Naive thymus-derived CD4-positive, alpha-beta T cell (primary cell): ENCODE data around the gene NELL2. TPM values are rescaled to one million over a fixed set of nuclear protein-coding genes. Genes with fewer than 3 reads are reported as not detected.
A peak's percentile ranks its signal among the peaks of the same experiment; 100 is the strongest.

Experiments
- ATAC-seq: fragments of 150-1000 bp; cut with Tn5 transposase; 2 replicates; pipeline ENCODE4 v1.10.0; 2021; ENCODE audit warnings: mild to moderate bottlenecking, moderate library complexity
- CTCF ChIA-PET: fragments of 350-600 bp; sonication (Branson Sonifier 250); formaldehyde crosslinking; loops from one replicate; lab custom pipeline; 2021; ENCODE audit warnings: antibody characterized with exemption; lab: Charles Lee
- POLR2A ChIA-PET: fragments of 350-600 bp; sonication (Branson Sonifier 250); formaldehyde crosslinking; loops from one replicate; lab custom pipeline; 2021; ENCODE audit warnings: antibody characterized with exemption, inconsistent platforms; lab: Charles Lee
- DNase-seq, 9 donors: peaks; one replicate each; pipeline versions ENCODE4 v3.0.0 to v3.0.0-alpha.2; 2020 to 2022; ENCODE audit warnings: mixed read lengths in 1 of 9
- H3K27ac ChIP-seq: one replicate; pipeline ENCODE4 v1.7.0; 2013; ENCODE audit warnings: mild to moderate bottlenecking, low read depth, low read length, moderate library complexity
- H3K27me3 ChIP-seq, 2 donors: one replicate each; pipeline ENCODE4 v1.7.0; 2013; ENCODE audit warnings: low read length in 2 of 2, mild to moderate bottlenecking in 2 of 2, moderate library complexity in 2 of 2; ENCODE audit not compliant: control insufficient read depth in 2 of 2, insufficient read depth in 2 of 2
- H3K36me3 ChIP-seq, 3 experiments: 1 replicate in 2 of 3; 2 replicates in 1 of 3; pipeline ENCODE4 v1.7.0; 2013; ENCODE audit warnings: low read length in 3 of 3, mild to moderate bottlenecking in 3 of 3, moderate library complexity in 1 of 3; ENCODE audit not compliant: insufficient read depth in 3 of 3, control insufficient read depth in 2 of 3
- H3K4me1 ChIP-seq, 2 donors: one replicate each; pipeline ENCODE4 v1.7.0; 2013; ENCODE audit warnings: low read length in 2 of 2, mild to moderate bottlenecking in 2 of 2, moderate library complexity in 1 of 2; ENCODE audit not compliant: control insufficient read depth in 2 of 2, insufficient read depth in 2 of 2
- H3K4me3 ChIP-seq: 2 replicates; pipeline ENCODE4 v1.7.0; 2013; ENCODE audit warnings: mild to moderate bottlenecking, low read length
- H3K9me3 ChIP-seq, 3 experiments: 1 replicate in 2 of 3; 2 replicates in 1 of 3; pipeline ENCODE4 v1.7.0; 2013; ENCODE audit warnings: low read length in 3 of 3; ENCODE audit not compliant: control insufficient read depth in 2 of 3
- H3K27ac Mint-ChIP-seq, 9 donors: one replicate each; pipeline ENCODE4 v1.8.0; 2020 to 2022; ENCODE audit warnings: mixed read lengths in 9 of 9, mild to moderate bottlenecking in 8 of 9, moderate library complexity in 5 of 9, inconsistent platforms in 2 of 9
- H3K27me3 Mint-ChIP-seq, 5 donors: one replicate each; pipeline ENCODE4 v1.8.0; 2021 to 2022; ENCODE audit warnings: mixed read lengths in 5 of 5, mild to moderate bottlenecking in 1 of 5
- H3K36me3 Mint-ChIP-seq, 5 donors: one replicate each; pipeline ENCODE4 v1.8.0; 2020 to 2022; ENCODE audit warnings: mixed read lengths in 5 of 5, mild to moderate bottlenecking in 3 of 5, inconsistent platforms in 1 of 5
- H3K4me1 Mint-ChIP-seq, 7 donors: one replicate each; pipeline ENCODE4 v1.8.0; 2020 to 2022; ENCODE audit warnings: mixed read lengths in 7 of 7, mild to moderate bottlenecking in 3 of 7, inconsistent platforms in 1 of 7
- H3K4me3 Mint-ChIP-seq, 10 donors: one replicate each; pipeline ENCODE4 v1.8.0; 2020 to 2022; ENCODE audit warnings: mild to moderate bottlenecking in 10 of 10, mixed read lengths in 10 of 10, moderate library complexity in 6 of 10, inconsistent platforms in 2 of 10
- H3K9me3 Mint-ChIP-seq, 11 donors: one replicate each; pipeline ENCODE4 v1.8.0; 2020 to 2022; ENCODE audit warnings: mixed read lengths in 11 of 11, mild to moderate bottlenecking in 4 of 11, inconsistent platforms in 1 of 11, moderate library complexity in 1 of 11
- intact Hi-C, 2 donors: fragments of 100-400 bp; cut with micrococcal nuclease; formaldehyde crosslinking; loops; one replicate each; pipeline ENCODE4 v1.15.1; 2023
- polyA plus RNA-seq, 2 donors: library from polyadenylated mRNA; unstranded; fragments of 300-500 nt; fragmentation: Illumina TruSeq; gene quantifications; one replicate each; pipeline ENCODE4 v1.2.3, GENCODE V29; 2021
- total RNA-seq, 6 experiments: library from RNA in 5 of 6; stranded (reverse) in 5 of 6; gene quantifications; 1 replicate in 5 of 6; 2 replicates in 1 of 6; pipeline ENCODE4 v1.2.3 and lab custom pipeline; 2021 to 2026

The NELL2 gene
- total and polyA plus RNA-seq, 7 experiments from 2014 or later = 60.9 to 414 (median 228) TPM

- CTCF ChIA-PET = interaction anchor here (1.2 kb wide), 1 partner anchor 29 kb away, joined by 3 read pairs; no protein-coding TSS in a partner anchor
- no peak overlapping the region for H3K4me3 ChIP-seq
- no peaks in the 10 kb centered on the region for H3K9me3 ChIP-seq
- Mint-ChIP-seq H3K27ac (peak overlapping the region in 1 of 9 donors; percentile 61), H3K27me3 (no peaks in the 10 kb centered on the region), H3K4me1 (peaks cover 0 to 33% (median 12%) of the 10 kb centered on the region in 7 donors), H3K9me3 (peaks cover 0 to 3% (median 0%) of the 10 kb centered on the region in 11 donors), H3K4me3 (peak overlapping the region in 2 of 10 donors; percentile 4 to 27), H3K36me3 (peaks cover 0 to 23% (median 2%) of the 10 kb centered on the region in 5 donors)
- intact Hi-C loops = no loop called here
- ATAC-seq (no peak), DNase-seq (no peak)
- H3K27me3 ChIP-seq = no peaks in the 10 kb centered on the region
- H3K4me1 ChIP-seq = no peaks in the 10 kb centered on the region
- H3K36me3 ChIP-seq = no peaks in the 10 kb centered on the region
- POLR2A ChIA-PET = no interaction called here
- H3K27ac ChIP-seq = no peak overlapping the region
Observed at GRCh38 chr12:44804068-44804467, 72.0 kb downstream of the NELL2 start.

GRCh38 chr12:44795970-44796369 lies 80.1 kb downstream of the NELL2 start:
- Histone ChIP-seq H3K27me3 (no peaks in the 10 kb centered on the region), H3K9me3 (no peaks in the 10 kb centered on the region), H3K27ac (no peak overlapping the region), H3K4me1 (no peaks in the 10 kb centered on the region), H3K4me3 (no peak overlapping the region), H3K36me3 (no peaks in the 10 kb centered on the region)
- Mint-ChIP-seq H3K4me3 (no peak overlapping the region), H3K27me3 (no peaks in the 10 kb centered on the region), H3K27ac (peak overlapping the region in 1 of 9 donors; percentile 16), H3K36me3 (peaks cover 0 to 27% (median 6%) of the 10 kb centered on the region in 5 donors), H3K9me3 (peaks cover 0 to 7% (median 0%) of the 10 kb centered on the region in 11 donors), H3K4me1 (peaks cover 0 to 44% (median 17%) of the 10 kb centered on the region in 7 donors)
- ChIA-PET POLR2A (no interaction called here), CTCF (no interaction called here)
- intact Hi-C loops = no loop called here
- no peak for ATAC-seq
- no peak for DNase-seq

- Histone ChIP-seq H3K4me3 (no peak overlapping the region), H3K36me3 (no peaks in the 10 kb centered on the region), H3K9me3 (no peaks in the 10 kb centered on the region), H3K27me3 (no peaks in the 10 kb centered on the region), H3K27ac (no peak overlapping the region), H3K4me1 (no peaks in the 10 kb centered on the region)
- intact Hi-C loops = no loop called here
- ATAC-seq (no peak), DNase-seq (no peak)
- peak overlapping the region in 3 of 9 donors; percentile 8 to 72 (median 33) for H3K27ac Mint-ChIP-seq
- H3K36me3 Mint-ChIP-seq = peaks cover 4 to 67% (median 36%) of the 10 kb centered on the region in 5 donors
- peaks cover 0 to 17% (median 7%) of the 10 kb centered on the region in 11 donors for H3K9me3 Mint-ChIP-seq
- CTCF ChIA-PET = interaction anchor here (1.2 to 1.9 kb wide), 2 partner anchors 23 to 86 kb away, joined by 3 to 6 read pairs; no protein-coding TSS in a partner anchor
- H3K27me3 Mint-ChIP-seq = no peaks in the 10 kb centered on the region
- H3K4me1 Mint-ChIP-seq = peaks cover 0 to 78% (median 55%) of the 10 kb centered on the region in 7 donors
- POLR2A ChIA-PET = interaction anchor here (0.7 to 1.3 kb wide), 2 partner anchors 87 to 88 kb away, joined by 3 read pairs; partner anchors contain the start of gene NELL2
- no peak overlapping the region for H3K4me3 Mint-ChIP-seq
Observed at GRCh38 chr12:44788731-44789130, 87.4 kb downstream of the NELL2 start.

- no peak overlapping the region for H3K4me3 Mint-ChIP-seq
- ChIA-PET CTCF (interaction anchor here (1.1 to 3.3 kb wide), 2 partner anchors 94 to 150 kb away, joined by 3 to 12 read pairs; no protein-coding TSS in a partner anchor), POLR2A (interaction anchor here (1.7 kb wide), 1 partner anchor 96 kb away, joined by 5 read pairs; the partner anchor contains the start of gene NELL2)
- Histone ChIP-seq H3K27ac (no peak overlapping the region), H3K27me3 (no peaks in the 10 kb centered on the region), H3K4me1 (no peaks in the 10 kb centered on the region), H3K4me3 (no peak overlapping the region), H3K36me3 (no peaks in the 10 kb centered on the region), H3K9me3 (no peaks in the 10 kb centered on the region)
- intact Hi-C loops = no loop called here
- H3K9me3 Mint-ChIP-seq = peaks cover 0 to 33% (median 10%) of the 10 kb centered on the region in 11 donors
- H3K36me3 Mint-ChIP-seq = peaks cover 3 to 48% (median 26%) of the 10 kb centered on the region in 5 donors
- DNase-seq = no peak
- no peak for ATAC-seq
- peaks cover 0 to 5% (median 0%) of the 10 kb centered on the region in 5 donors for H3K27me3 Mint-ChIP-seq
- peaks cover 6 to 44% (median 27%) of the 10 kb centered on the region in 7 donors for H3K4me1 Mint-ChIP-seq
- peak overlapping the region in 4 of 9 donors; percentile 16 to 71 (median 36) for H3K27ac Mint-ChIP-seq
Observed at GRCh38 chr12:44780221-44780790, 95.8 kb downstream of the NELL2 start.

- intact Hi-C loops = loop anchor here (5.0 to 10.0 kb wide), 2 partner anchors 33 to 765 kb away; no protein-coding TSS in a partner anchor
- H3K4me3 Mint-ChIP-seq = no peak overlapping the region
Observed at GRCh38 chr12:44779766-44780165, 96.3 kb downstream of the NELL2 start.

GRCh38 chr12:44778863-44779262 lies 97.3 kb downstream of the NELL2 start:
- Histone ChIP-seq H3K27me3 (no peaks in the 10 kb centered on the region), H3K27ac (no peak overlapping the region), H3K4me3 (no peak overlapping the region), H3K36me3 (no peaks in the 10 kb centered on the region), H3K9me3 (no peaks in the 10 kb centered on the region), H3K4me1 (no peaks in the 10 kb centered on the region)
- DNase-seq = no peak
- Mint-ChIP-seq H3K4me1 (peaks cover 4 to 36% (median 15%) of the 10 kb centered on the region in 7 donors), H3K27ac (no peak overlapping the region), H3K9me3 (peaks cover 0 to 33% (median 5%) of the 10 kb centered on the region in 11 donors), H3K36me3 (peaks cover 0 to 42% (median 16%) of the 10 kb centered on the region in 5 donors), H3K4me3 (no peak overlapping the region), H3K27me3 (peaks cover 0 to 5% (median 0%) of the 10 kb centered on the region in 5 donors)
- ChIA-PET CTCF (no interaction called here), POLR2A (no interaction called here)
- intact Hi-C loops = loop anchor here (5.0 to 10.0 kb wide), 2 partner anchors 33 to 764 kb away; no protein-coding TSS in a partner anchor
- ATAC-seq = no peak

More at GRCh38 chr12:44779766-44780165, 96.3 kb downstream of the NELL2 start:
- H3K36me3 ChIP-seq = no peaks in the 10 kb centered on the region
- Mint-ChIP-seq H3K27me3 (peaks cover 0 to 5% (median 0%) of the 10 kb centered on the region in 5 donors), H3K4me1 (peaks cover 5 to 44% (median 23%) of the 10 kb centered on the region in 7 donors), H3K27ac (peak overlapping the region in 3 of 9 donors; percentile 25 to 71 (median 48)), H3K9me3 (peaks cover 0 to 33% (median 10%) of the 10 kb centered on the region in 11 donors), H3K36me3 (peaks cover 3 to 43% (median 21%) of the 10 kb centered on the region in 5 donors)
- DNase-seq (no peak), ATAC-seq (no peak)
- CTCF ChIA-PET = interaction anchor here (3.3 kb wide), 1 partner anchor 95 kb away, joined by 12 read pairs; no protein-coding TSS in a partner anchor
- no peak overlapping the region for H3K4me3 ChIP-seq
- no peaks in the 10 kb centered on the region for H3K27me3 ChIP-seq
- H3K9me3 ChIP-seq = no peaks in the 10 kb centered on the region
- POLR2A ChIA-PET = no interaction called here
- no peaks in the 10 kb centered on the region for H3K4me1 ChIP-seq
- H3K27ac ChIP-seq = no peak overlapping the region
